Stimulated activated CD8-positive, alpha-beta memory T cell treated with anti-CD3 and anti-CD28 coated beads, Interleukin-15, amount 100 ng/mL, for 48 hours (primary cell): Measurements from ENCODE around the gene CEBPA.

Experiments used
- DNase-seq, 2 donors: peaks; one replicate each; pipeline ENCODE4 v3.0.0-alpha.2; 2020; ENCODE audit warnings: low read depth in 2 of 2

Gene CEBPA

GRCh38 chr19:33250500-33250899 is 51.8 kb downstream of the CEBPA start:
- no peak for DNase-seq
